K562 (cell line): ENCODE data around the gene ARHGAP15. TPM values are rescaled to one million over a fixed set of nuclear protein-coding genes. Genes with fewer than 3 reads are reported as not detected.

Experiments used
- ATAC-seq: fragments of 200-7000 bp; cut with Tn5 transposase; 3 replicates; pipeline ENCODE4 v1.9.1; 2020; ENCODE audit warnings: moderate library complexity
- BruUV-seq: library from RNA; stranded (reverse); fragments of 400-500 nt; replicated peaks from 2 replicates; lab custom pipeline; 2021; lab: Mats Ljungman, UMichigan
- CTCF ChIA-PET: fragments of 300-600 bp; formaldehyde crosslinking; extraction: SDS; loops from one replicate; lab custom pipeline; 2021; ENCODE audit warnings: low intra/inter-chr PET ratio; lab: Yijun Ruan, JAX
- POLR2A ChIA-PET: fragments of 300-600, 350-650 bp; sonication (Branson Sonifier 250); formaldehyde crosslinking; extraction: SDS; loops from one replicate; lab custom pipeline; 2021; ENCODE audit warnings: antibody characterized with exemption, inconsistent platforms; lab: Yijun Ruan, JAX
- DNase-seq, 4 experiments: peaks; one replicate each; pipeline versions ENCODE4 v3.0.0 to v3.0.0-alpha.2; 2011 to 2018; ENCODE audit warnings: low spot score in 3 of 4, mixed read lengths in 3 of 4; ENCODE audit errors: extremely low read depth in 1 of 4
- FAIRE-seq: peaks from 2 replicates; lab custom pipeline; 2011; peaks lifted over from hg19 to GRCh38; lab: Jason Lieb, UNC
- H2AFZ ChIP-seq: 2 replicates; pipeline ENCODE4 v1.6.0; 2011; ENCODE audit warnings: low read depth, low read length, control low read depth, inconsistent platforms
- H3K27ac ChIP-seq: fragments of 200-600 bp; 3 replicates; pipeline ENCODE4 v1.8.0; 2011; ENCODE audit warnings: low read depth, mild to moderate bottlenecking, control low read depth, inconsistent platforms, low read length, moderate library complexity, mixed read lengths; ENCODE audit errors: extremely low read depth
- H3K27me3 ChIP-seq, 2 experiments: fragments of 300-600 bp in 1 of 2; 2 replicates in 1 of 2; 3 replicates in 1 of 2; pipeline versions ENCODE4 v1.6.0 to v1.8.0; 2011; ENCODE audit warnings: inconsistent platforms in 2 of 2, low read length in 2 of 2, mild to moderate bottlenecking in 1 of 2, mixed read lengths in 1 of 2, moderate library complexity in 1 of 2; ENCODE audit not compliant: control insufficient read depth in 2 of 2, insufficient read depth in 2 of 2
- H3K36me3 ChIP-seq: fragments of 300-600 bp; 3 replicates; pipeline ENCODE4 v1.8.0; 2011; ENCODE audit warnings: mild to moderate bottlenecking, low read length, inconsistent platforms; ENCODE audit not compliant: control insufficient read depth, insufficient read depth
- H3K4me1 ChIP-seq, 2 experiments: fragments of 200-600 bp in 1 of 2; replicated peaks in 1 of 2; 2 replicates in 1 of 2; 3 replicates in 1 of 2; pipeline versions ENCODE4 v1.5.1 to v1.8.0; 2011; ENCODE audit warnings: inconsistent platforms in 2 of 2, low read length in 2 of 2, mild to moderate bottlenecking in 1 of 2, mixed read lengths in 1 of 2, moderate library complexity in 1 of 2; ENCODE audit not compliant: control insufficient read depth in 2 of 2, insufficient read depth in 2 of 2
- H3K4me2 ChIP-seq: 2 replicates; pipeline ENCODE4 v1.6.1; 2011; ENCODE audit warnings: low read length, control low read depth, inconsistent platforms, mixed read lengths; ENCODE audit not compliant: insufficient read depth
- H3K4me3 ChIP-seq: fragments of 200-600 bp; sonication (generic), shearing (Covaris generic); 2 replicates; pipeline ENCODE4 v1.5.1; 2016; ENCODE audit warnings: control low read depth, inconsistent platforms
- H3K79me2 ChIP-seq: fragments of 200-600 bp; 3 replicates; pipeline ENCODE4 v1.8.0; 2011; ENCODE audit warnings: low read length, inconsistent platforms; ENCODE audit not compliant: control insufficient read depth, insufficient read depth
- H3K9ac ChIP-seq, 2 experiments: 2 replicates each; pipeline versions ENCODE4 v1.6.0 to v1.6.1; 2011; ENCODE audit warnings: low read depth in 2 of 2, low read length in 2 of 2, control low read depth in 1 of 2, inconsistent platforms in 1 of 2, mild to moderate bottlenecking in 1 of 2, mixed read lengths in 1 of 2; ENCODE audit not compliant: insufficient read depth in 1 of 2
- H3K9me1 ChIP-seq: one replicate; pipeline ENCODE4 v1.6.0; 2011; ENCODE audit warnings: inconsistent platforms, mild to moderate bottlenecking, low read length, moderate library complexity; ENCODE audit not compliant: control insufficient read depth, insufficient read depth
- H3K9me3 ChIP-seq: replicated peaks from 2 replicates; pipeline ENCODE4 v1.5.1; 2011; ENCODE audit warnings: low read depth, low read length, inconsistent platforms; ENCODE audit not compliant: control insufficient read depth, insufficient read depth
- H4K20me1 ChIP-seq: replicated peaks from 2 replicates; pipeline ENCODE4 v1.6.1; 2011; ENCODE audit warnings: low read length, inconsistent platforms, mixed read lengths; ENCODE audit not compliant: control insufficient read depth, insufficient read depth
- BDP1 ChIP-seq: IDR thresholded peaks from 3 replicates; pipeline ENCODE4 v1.6.1; 2011; ENCODE audit not compliant: insufficient read length, insufficient read depth
- CBFA2T3 ChIP-seq: fragments of 450-650 bp; IDR thresholded peaks from 2 replicates; pipeline ENCODE4 v1.6.1; 2017
- CREB5 ChIP-seq: fragments of 250-450 bp; sonication (Bioruptor Pico); IDR thresholded peaks from 2 replicates; pipeline ENCODE4 v1.5.0; 2020; ENCODE audit warnings: mild to moderate bottlenecking
- GATA2 ChIP-seq: sonication (generic); formaldehyde crosslinking; IDR thresholded peaks from 2 replicates; pipeline ENCODE4 v1.4.0; 2020; ENCODE audit warnings: mild to moderate bottlenecking, missing genetic modification reagents
- NR3C1 ChIP-seq: sonication (generic); formaldehyde crosslinking; IDR thresholded peaks from 2 replicates; pipeline ENCODE4 v1.8.1; 2022; ENCODE audit warnings: missing genetic modification reagents
- PYGO2 ChIP-seq: fragments of 450-650 bp; IDR thresholded peaks from 2 replicates; pipeline ENCODE4 v1.6.1; 2016; ENCODE audit warnings: mild to moderate bottlenecking, missing genetic modification characterization, moderate library complexity, missing compliant biosample characterization
- RFX7 ChIP-seq: fragments of 250-450 bp; sonication (Bioruptor Pico); IDR thresholded peaks from 2 replicates; pipeline ENCODE4 v1.5.1; 2021; ENCODE audit warnings: mild to moderate bottlenecking
- SAP30 ChIP-seq: fragments of 200-600 bp; sonication (generic); IDR thresholded peaks from 2 replicates; pipeline ENCODE4 v1.6.1; 2012; ENCODE audit warnings: borderline replicate concordance, low read depth, mild to moderate bottlenecking, moderate library complexity, low read length, control low read depth, inconsistent platforms; ENCODE audit not compliant: insufficient read depth, poor library complexity, severe bottlenecking
- SNIP1 ChIP-seq: fragments of 450-650 bp; IDR thresholded peaks from 2 replicates; pipeline ENCODE4 v1.7.1; 2017; ENCODE audit warnings: low read depth, mild to moderate bottlenecking
- ZBTB7A ChIP-seq: IDR thresholded peaks from 2 replicates; pipeline ENCODE4 v1.6.1; 2011; ENCODE audit warnings: low read depth, mild to moderate bottlenecking, low read length, moderate library complexity, borderline replicate concordance; ENCODE audit not compliant: control insufficient read depth
- ZNF121 ChIP-seq: sonication (generic); formaldehyde crosslinking; conservative IDR thresholded peaks from 2 replicates; pipeline ENCODE4 v1.8.0; 2022; ENCODE audit warnings: missing genetic modification reagents
- ZNF717 ChIP-seq: fragments of 250-450 bp; sonication (Bioruptor Pico); IDR thresholded peaks from 2 replicates; pipeline ENCODE4 v1.5.0; 2021
- WGBS: fragments of 100-300 bp; shearing (Covaris generic); methylation state at CpG from one replicate; pipeline ENCODE4 v1.1.6; 2016; ENCODE audit warnings: low coverage, mixed read lengths; ENCODE audit not compliant: insufficient coverage; ENCODE audit errors: missing lambda C conversion rate; 5-methylcytosine and 5-hydroxymethylcytosine counted together
- in situ Hi-C: fragments of 300-500 bp; cut with MboI; formaldehyde crosslinking; loops from 4 replicates; pipeline ENCODE4 v1.15.0; 2018; ENCODE audit warnings: inconsistent platforms, mixed read lengths
- intact Hi-C: fragments of 100-400 bp; cut with micrococcal nuclease; formaldehyde crosslinking; loops from 2 replicates; pipeline ENCODE4 v1.14.2; 2022
- polyA plus RNA-seq, 8 experiments: library from polyadenylated mRNA; depleted of rRNA in 4 of 8; stranded (reverse) in 5 of 8; unstranded in 3 of 8; fragments of >200 nt; fragmentation: Nextera tagmentation in 2 of 8; fragmentation: Illumina TruSeq in 1 of 8; extraction: Ambion mirVana in 2 of 8; extraction: Trizol in 1 of 8; gene quantifications; 2 replicates each; pipeline versions ENCODE4 v1.2.1 to v1.2.3, GENCODE V29; 2011 to 2014; ENCODE audit warnings: inconsistent platforms in 1 of 8, missing spikeins in 1 of 8
- total RNA-seq, 7 experiments: library from RNA; depleted of rRNA in 6 of 7; stranded (reverse); fragments of >200 nt in 6 of 7; fragmentation: Illumina TruSeq in 2 of 7; extraction: Trizol in 2 of 7; gene quantifications; 2 replicates each; pipeline versions ENCODE4 v1.2.1 to v1.2.3, GENCODE V29; 2011 to 2021; ENCODE audit warnings: low replicate concordance in 1 of 7

The ARHGAP15 gene
- total and polyA plus RNA-seq, 9 of the 15 experiments (the other 6 are each of a cell fraction or from before 2014, with no cell fraction given) = 1.5 to 17.9 (median 7.9) TPM

DNA sequence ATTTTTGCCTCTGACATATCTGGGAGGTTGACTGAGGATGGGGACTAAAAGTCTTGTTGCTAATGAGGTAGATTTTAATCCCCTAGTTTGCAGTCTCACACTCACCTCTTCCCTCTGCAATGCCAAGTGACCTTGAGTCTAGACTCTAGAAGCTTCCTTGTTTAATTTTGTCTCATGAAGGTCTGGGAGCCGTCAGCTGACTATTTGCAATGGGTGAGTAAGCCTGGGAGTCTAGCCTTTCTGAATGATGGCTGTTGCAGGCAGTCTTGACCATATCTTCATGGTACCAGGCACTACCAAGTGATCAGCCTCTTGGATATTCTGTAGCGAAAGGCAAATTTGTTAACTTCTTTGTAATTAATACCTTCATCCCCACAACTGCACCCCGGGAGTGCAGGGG, 61.2 kb downstream of the ARHGAP15 start (continued):
- TF ChIP-seq NR3C1 (CRISPR knock-in tag) (no peak), ZNF121 (no peak), PYGO2 (tag) (no peak), SAP30 (no peak), CBFA2T3 (no peak), SNIP1 (no peak), BDP1 (no peak), GATA2 (CRISPR knock-in tag) (no peak), CREB5 (no peak)

DNA sequence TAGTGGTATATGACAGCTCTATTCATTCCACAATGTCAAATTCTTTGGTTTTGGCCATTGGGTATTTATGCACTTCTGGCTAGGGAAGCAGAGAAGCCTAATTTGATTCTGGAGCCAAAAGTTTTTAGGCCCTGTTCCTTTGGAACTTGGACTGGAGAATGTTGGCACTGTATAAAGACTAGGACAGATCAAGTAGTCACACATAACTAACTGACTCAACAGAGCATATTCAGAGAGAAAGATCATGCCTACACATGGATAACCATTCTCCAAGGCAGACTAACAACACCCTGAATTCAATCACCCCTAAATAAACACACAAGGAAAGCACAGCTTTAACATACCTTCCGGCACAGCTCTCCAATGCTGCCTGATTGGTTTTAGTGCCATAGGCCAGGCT, 62.9 kb downstream of the ARHGAP15 start:
- H3K9me3 ChIP-seq = no peaks in the 10 kb centered on the region
- BruUV-seq = no TSS peak
- H3K4me2 ChIP-seq = no peak overlapping the region
- ATAC-seq (no peak), FAIRE-seq (no peak), DNase-seq (no peak)
- H3K27ac ChIP-seq = no peak overlapping the region
- H3K79me2 ChIP-seq = no peaks in the 10 kb centered on the region
- H2AFZ ChIP-seq = no peak overlapping the region
- no peaks in the 10 kb centered on the region for H3K4me1 ChIP-seq
- WGBS = 11% methylated on average over 1 of the region's 1 CpG
- intact Hi-C loops (no loop called here), in situ Hi-C loops (no loop called here)
- POLR2A ChIA-PET = no interaction called here
- H3K36me3 ChIP-seq = no peaks in the 10 kb centered on the region
- no peaks in the 10 kb centered on the region for H3K9me1 ChIP-seq
- no peaks in the 10 kb centered on the region for H3K27me3 ChIP-seq
- H3K9ac ChIP-seq = no peak overlapping the region
- no peaks in the 10 kb centered on the region for H4K20me1 ChIP-seq
- CTCF ChIA-PET = no interaction called here
- no peak overlapping the region for H3K4me3 ChIP-seq
- no peak for TF ChIP-seq ZNF717
- TF ChIP-seq BDP1 = no peak
- TF ChIP-seq RFX7 (CRISPR knock-in tag) = no peak
- no peak for TF ChIP-seq ZBTB7A
